K562 (cell line): Measurements from ENCODE around the gene MAU2. TPM values are rescaled to one million over a fixed set of nuclear protein-coding genes. Genes with fewer than 3 reads are reported as not detected.
A peak's percentile ranks its signal among the peaks of the same experiment; 100 is the strongest.

Experiments
- BRD4 ChIP-seq: fragments of 200-600 bp; sonication (generic); IDR thresholded peaks from 2 replicates; pipeline ENCODE4 v1.6.1; 2017; ENCODE audit warnings: inconsistent platforms
- EP400 ChIP-seq: fragments of 450-650 bp; IDR thresholded peaks from 2 replicates; pipeline ENCODE4 v1.6.1; 2017; ENCODE audit warnings: antibody characterized with exemption, mild to moderate bottlenecking, moderate library complexity
- JUNB ChIP-seq: fragments of 450-650 bp; formaldehyde crosslinking; conservative IDR thresholded peaks from 2 replicates; pipeline ENCODE4 v1.4.0; 2020; ENCODE audit warnings: mild to moderate bottlenecking
- L3MBTL2 ChIP-seq: fragments of 450-650 bp; IDR thresholded peaks from 2 replicates; pipeline ENCODE4 v1.6.1; 2016; ENCODE audit warnings: mild to moderate bottlenecking, moderate library complexity
- MTA1 ChIP-seq: fragments of 450-650 bp; IDR thresholded peaks from 2 replicates; pipeline ENCODE4 v1.6.1; 2017; ENCODE audit warnings: borderline replicate concordance
- PHF8 ChIP-seq: fragments of 200-600 bp; sonication (generic); IDR thresholded peaks from 2 replicates; pipeline ENCODE4 v1.6.1; 2012; ENCODE audit warnings: mixed run types, mild to moderate bottlenecking, inconsistent platforms, low read length, moderate library complexity, borderline replicate concordance
- POLR2B ChIP-seq: fragments of 450-650 bp; IDR thresholded peaks from 2 replicates; pipeline ENCODE4 v1.6.1; 2018; ENCODE audit warnings: low read depth; ENCODE audit not compliant: partially characterized antibody
- SUPT5H ChIP-seq: fragments of 450-650 bp; IDR thresholded peaks from 2 replicates; pipeline ENCODE4 v1.6.1; 2016
- TFAP4 ChIP-seq: sonication (generic); formaldehyde crosslinking; IDR thresholded peaks from 2 replicates; pipeline ENCODE4 v1.8.0; 2022; ENCODE audit warnings: missing genetic modification reagents, mild to moderate bottlenecking, moderate library complexity, borderline replicate concordance
- ZNF318 ChIP-seq, 2 experiments: fragments of 450-650 bp; IDR thresholded peaks; 2 replicates each; pipeline ENCODE4 v1.6.1; 2016; ENCODE audit warnings: mild to moderate bottlenecking in 2 of 2, borderline replicate concordance in 1 of 2, low read depth in 1 of 2, moderate library complexity in 1 of 2
- ZNF639 ChIP-seq, 2 experiments: fragments of 200-800 bp in 1 of 2; sonication (Bioruptor generic) in 1 of 2; sonication (generic) in 1 of 2; formaldehyde crosslinking in 1 of 2; IDR thresholded peaks in 1 of 2; conservative IDR thresholded peaks in 1 of 2; 2 replicates each; pipeline versions ENCODE4 v1.5.0 to v1.6.1; 2016 to 2020; ENCODE audit warnings: missing compliant biosample characterization in 1 of 2, missing genetic modification characterization in 1 of 2, missing genetic modification reagents in 1 of 2
- ZNF655 ChIP-seq: fragments of 250-450 bp; sonication (Bioruptor Pico); IDR thresholded peaks from 2 replicates; pipeline ENCODE4 v1.5.0; 2021
- polyA plus RNA-seq, 8 experiments: library from polyadenylated mRNA; depleted of rRNA in 4 of 8; stranded (reverse) in 5 of 8; unstranded in 3 of 8; fragments of >200 nt; fragmentation: Nextera tagmentation in 2 of 8; fragmentation: Illumina TruSeq in 1 of 8; extraction: Ambion mirVana in 2 of 8; extraction: Trizol in 1 of 8; gene quantifications; 2 replicates each; pipeline versions ENCODE4 v1.2.1 to v1.2.3, GENCODE V29; 2011 to 2014; ENCODE audit warnings: inconsistent platforms in 1 of 8, missing spikeins in 1 of 8
- total RNA-seq, 7 experiments: library from RNA; depleted of rRNA in 6 of 7; stranded (reverse); fragments of >200 nt in 6 of 7; fragmentation: Illumina TruSeq in 2 of 7; extraction: Trizol in 2 of 7; gene quantifications; 2 replicates each; pipeline versions ENCODE4 v1.2.1 to v1.2.3, GENCODE V29; 2011 to 2021; ENCODE audit warnings: low replicate concordance in 1 of 7

Gene MAU2
- total and polyA plus RNA-seq, 9 of the 15 experiments (the other 6 are each of a cell fraction or from before 2014, with no cell fraction given), result 1.2 to 48.1 (median 19.4) TPM

- peak in 1 of 2 experiments; percentile 35; a peak in 1 of 4 replicates for TF ChIP-seq ZNF318 (IDR thresholded peaks at IDR 0.05; ENCODE audit: borderline replicate concordance in 1 of 2, low read depth in 1 of 2)
- TF ChIP-seq TFAP4 (CRISPR knock-in tag), result peak; percentile 99
- no peak for TF ChIP-seq JUNB
- peak; percentile 60; the same call in 1 of the 2 replicates for TF ChIP-seq SUPT5H
- TF ChIP-seq EP400, result peak; percentile 61
- TF ChIP-seq L3MBTL2, result peak; percentile 78
- 0 out of 2 replicates have a peak, but pooled peaks have one; percentile 71 for TF ChIP-seq BRD4
- 0 out of 2 replicates have a peak, but pooled peaks have one; percentile 42 for TF ChIP-seq MTA1
- TF ChIP-seq ZNF639 (CRISPR knock-in tag; conservative IDR thresholded peaks at IDR 0.05 in 1 of 2, IDR thresholded peaks at IDR 0.05 in 1 of 2), result peak in 1 of 2 experiments; percentile 24; a peak in 1 of 4 replicates
- TF ChIP-seq POLR2B, result peak; percentile 51
- no peak for TF ChIP-seq ZNF655 (CRISPR knock-in tag)
- TF ChIP-seq PHF8, result peak; percentile 37; the same call in 1 of the 2 replicates
Measured at GRCh38 chr19:19372656-19373416, 52.2 kb downstream of the MAU2 start (continued).
